Osteoblast (primary cell): ENCODE data around the gene ADIPOR2. TPM values are rescaled to one million over a fixed set of nuclear protein-coding genes. Genes with fewer than 3 reads are reported as not detected.

Experiments used
- DNase-seq: peaks from one replicate; pipeline ENCODE4 v3.0.0; 2011; ENCODE audit warnings: low spot score, mixed read lengths; ENCODE audit not compliant: insufficient read length; ENCODE audit errors: missing footprints
- H2AFZ ChIP-seq: 2 replicates; pipeline ENCODE4 v1.6.0; 2011; ENCODE audit warnings: mild to moderate bottlenecking, low read length
- H3K27ac ChIP-seq: 2 replicates; pipeline ENCODE4 v1.5.1; 2011; ENCODE audit warnings: mild to moderate bottlenecking, low read depth, low read length, moderate library complexity
- H3K27me3 ChIP-seq: 2 replicates; pipeline ENCODE4 v1.6.0; 2012; ENCODE audit warnings: mild to moderate bottlenecking, control low read depth, inconsistent platforms, low read length, moderate library complexity; ENCODE audit not compliant: insufficient read depth
- H3K36me3 ChIP-seq: 2 replicates; pipeline ENCODE4 v1.5.1; 2011; ENCODE audit warnings: mild to moderate bottlenecking, low read length, control low read depth, moderate library complexity; ENCODE audit not compliant: insufficient read depth
- H3K4me1 ChIP-seq: 2 replicates; pipeline ENCODE4 v1.5.1; 2011; ENCODE audit warnings: mild to moderate bottlenecking, low read length, control low read depth, moderate library complexity; ENCODE audit not compliant: insufficient read depth
- H3K4me2 ChIP-seq: 2 replicates; pipeline ENCODE4 v1.6.0; 2011; ENCODE audit warnings: mild to moderate bottlenecking, low read length; ENCODE audit not compliant: insufficient read depth
- H3K4me3 ChIP-seq: fragments of 200-600 bp; sonication (generic); 3 replicates; pipeline ENCODE4 v1.5.1; 2012; ENCODE audit warnings: mild to moderate bottlenecking, low read length, inconsistent platforms; ENCODE audit not compliant: insufficient read depth
- H3K79me2 ChIP-seq: 2 replicates; pipeline ENCODE4 v1.6.0; 2012; ENCODE audit warnings: mild to moderate bottlenecking, low read length, control low read depth, inconsistent platforms; ENCODE audit not compliant: insufficient read depth
- H3K9me3 ChIP-seq: 2 replicates; pipeline ENCODE4 v1.5.1; 2011; ENCODE audit warnings: low read depth, low read length, control low read depth
- H4K20me1 ChIP-seq: 2 replicates; pipeline ENCODE4 v1.6.0; 2012; ENCODE audit warnings: mild to moderate bottlenecking, low read length, control low read depth; ENCODE audit not compliant: insufficient read depth
- CTCF ChIP-seq: IDR thresholded peaks from 2 replicates; pipeline ENCODE4 v1.5.1; 2011; ENCODE audit warnings: mild to moderate bottlenecking, low read depth, low read length, moderate library complexity; ENCODE audit errors: extremely low read depth
- total RNA-seq: library from RNA; depleted of rRNA; stranded (reverse); fragments of >200 nt; gene quantifications from 2 replicates; pipeline ENCODE4 v1.2.3, GENCODE V29; 2012

The ADIPOR2 gene
- total RNA-seq, 1 donor, result 32.2 TPM

GRCh38 chr12:1819571-1819970 lies 128.7 kb downstream of the ADIPOR2 start:
- Histone ChIP-seq H3K4me3 (no peak overlapping the region), H3K27me3 (peaks cover 73% of the 10 kb centered on the region), H3K36me3 (no peaks in the 10 kb centered on the region), H3K4me1 (no peaks in the 10 kb centered on the region), H3K27ac (no peak overlapping the region), H3K4me2 (no peak overlapping the region), H3K79me2 (no peaks in the 10 kb centered on the region), H4K20me1 (no peaks in the 10 kb centered on the region), H3K9me3 (no peaks in the 10 kb centered on the region), H2AFZ (no peak overlapping the region)
- no peak for DNase-seq
- no peak for TF ChIP-seq CTCF

DNA sequence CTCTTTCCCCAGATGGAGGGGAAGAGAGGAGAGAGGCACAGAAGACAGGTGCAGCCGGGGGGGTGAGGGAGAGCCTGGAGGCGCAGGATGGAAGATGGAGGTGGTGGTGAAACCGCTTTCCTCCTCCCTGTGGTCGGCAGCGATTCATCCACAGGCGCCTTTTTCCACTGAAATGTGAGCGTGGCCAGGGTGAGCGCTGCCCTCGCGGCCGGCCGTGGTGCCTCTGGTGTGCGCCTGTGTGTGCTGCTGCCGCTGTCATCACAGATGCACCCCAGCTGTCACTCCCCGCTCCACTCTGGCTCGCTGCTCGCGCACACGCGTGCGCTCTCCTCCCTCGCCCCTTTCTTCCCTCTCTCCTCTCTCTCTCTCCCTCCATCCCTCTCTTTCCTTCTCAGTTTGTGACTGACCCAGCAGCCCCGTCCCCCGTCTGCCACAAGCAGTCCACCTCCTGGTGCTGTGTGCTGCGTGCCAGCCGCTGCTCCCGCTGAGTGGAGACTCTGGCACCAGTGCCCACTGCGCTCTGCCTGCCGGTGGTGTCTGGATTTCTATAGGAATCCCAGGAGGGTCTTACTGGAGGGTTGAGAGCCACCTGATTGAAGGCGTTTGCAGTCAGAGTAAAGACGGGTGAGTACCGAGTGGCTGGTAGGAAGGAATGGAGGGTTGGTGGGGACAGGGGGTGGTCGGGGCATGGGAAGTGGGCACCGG lies 129.5 kb downstream of the ADIPOR2 start, which contains the start of gene LRTM2:
Gene LRTM2, plus strand, starts transcription at position 375 of the 705 bp plus-strand sequence. CDS start 7,584 bp downstream, outside the sequence.
- no peak within 1 kb of the TSS for H2AFZ ChIP-seq

DNA sequence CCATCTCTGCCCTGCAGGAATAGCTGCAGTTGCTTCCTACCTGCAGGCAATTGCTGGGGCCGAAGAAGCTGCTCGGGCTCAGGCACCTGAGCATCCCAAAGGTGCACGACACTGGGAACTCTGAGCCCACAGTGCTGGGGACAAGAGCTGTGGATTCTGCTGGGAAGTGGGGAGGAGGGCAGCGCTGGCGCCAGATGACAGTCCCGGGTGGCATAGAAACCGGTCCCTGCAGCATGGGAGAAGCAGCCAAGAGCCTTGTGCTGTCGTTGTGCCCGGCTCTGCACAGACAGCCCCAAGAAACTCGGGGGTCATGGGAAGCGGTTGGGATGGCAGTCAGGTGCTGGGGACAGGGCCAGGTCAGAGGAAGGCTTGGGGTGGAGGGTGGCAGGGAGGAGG lies 130.0 kb downstream of the ADIPOR2 start:
- Histone ChIP-seq H3K27me3 (peaks cover 73% of the 10 kb centered on the region), H3K79me2 (no peaks in the 10 kb centered on the region), H3K4me1 (no peaks in the 10 kb centered on the region), H2AFZ (no peak overlapping the region), H3K27ac (no peak overlapping the region), H3K9me3 (no peaks in the 10 kb centered on the region), H3K4me3 (no peak overlapping the region), H3K4me2 (no peak overlapping the region), H4K20me1 (no peaks in the 10 kb centered on the region), H3K36me3 (no peaks in the 10 kb centered on the region)
- no peak for DNase-seq
- TF ChIP-seq CTCF, result no peak

More for the DNA sequence above, 129.5 kb downstream of the ADIPOR2 start, which contains the start of gene LRTM2:
- H3K27me3 ChIP-seq, result peaks cover 74% of the 10 kb centered on the region
- no peak for TF ChIP-seq CTCF
- H3K4me2 ChIP-seq, result no peak within 1 kb of the TSS
- H4K20me1 ChIP-seq, result no peaks in the 10 kb centered on the region
- no peak within 1 kb of the TSS for H3K4me3 ChIP-seq
- no peaks in the 10 kb centered on the region for H3K9me3 ChIP-seq
- no peaks in the 10 kb centered on the region for H3K79me2 ChIP-seq
- DNase-seq, result no peak
- no peaks in the 10 kb centered on the region for H3K4me1 ChIP-seq
- no peaks in the 10 kb centered on the region for H3K36me3 ChIP-seq
- no peak within 1 kb of the TSS for H3K27ac ChIP-seq

DNA sequence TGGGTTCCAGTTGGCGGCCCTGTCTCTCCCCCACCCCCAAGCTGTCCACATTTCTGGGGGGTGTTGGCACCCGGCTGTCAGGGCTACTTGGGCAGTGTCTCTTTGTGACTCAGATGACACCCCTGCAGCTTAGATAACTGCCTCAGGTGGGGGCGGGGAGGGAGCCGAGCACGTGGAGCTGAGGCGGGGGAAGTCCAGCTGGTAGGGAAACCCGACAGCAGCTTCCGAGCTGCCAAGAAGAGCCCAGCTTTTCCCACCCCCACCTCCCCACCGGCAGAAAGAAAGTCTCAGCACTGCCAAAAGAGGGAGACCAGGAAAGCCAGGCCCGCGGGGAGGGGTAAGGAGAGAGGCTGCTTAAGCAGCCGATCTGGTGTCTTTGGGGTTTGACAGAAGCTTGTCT lies 130.9 kb downstream of the ADIPOR2 start:
- Histone ChIP-seq H3K4me1 (no peaks in the 10 kb centered on the region), H3K36me3 (no peaks in the 10 kb centered on the region), H2AFZ (no peak overlapping the region), H3K9me3 (no peaks in the 10 kb centered on the region), H3K27ac (no peak overlapping the region), H3K79me2 (no peaks in the 10 kb centered on the region), H3K4me2 (no peak overlapping the region), H3K4me3 (no peak overlapping the region), H3K27me3 (peaks cover 66% of the 10 kb centered on the region), H4K20me1 (no peaks in the 10 kb centered on the region)
- DNase-seq, result peak; percentile 88
- TF ChIP-seq CTCF, result no peak
